Mucosa of gallbladder (tissue), 1 donor: ENCODE data around the gene DCAF8. TPM values are rescaled to one million over a fixed set of nuclear protein-coding genes. Genes with fewer than 3 reads are reported as not detected.

Experiments
- DNase-seq: peaks from one replicate; pipeline ENCODE4 v3.0.0-alpha.2; 2020; ENCODE audit warnings: low spot score
- total RNA-seq: library from RNA; stranded (reverse); gene quantifications from one replicate; pipeline ENCODE4 v1.2.1, GENCODE V29; 2021
- donor health status: DM: no; HTN: no; CAD: no.

The DCAF8 gene
- total RNA-seq, 1 donor from 2014 or later = 147 TPM

- DNase-seq = peak; percentile 71
Measured at GRCh38 chr1:160205242-160206035, 56.9 kb downstream of the DCAF8 start, which contains the start of gene PEA15. PEA15 (plus strand) TSS chr1:160205384; CDS start chr1:160211545, 6,161 bp downstream.

GRCh38 chr1:160204526-160205241, 57.7 kb downstream of the DCAF8 start:
- DNase-seq = no peak

GRCh38 chr1:160200786-160201185, 61.6 kb downstream of the DCAF8 start:
- no peak for DNase-seq

DNA sequence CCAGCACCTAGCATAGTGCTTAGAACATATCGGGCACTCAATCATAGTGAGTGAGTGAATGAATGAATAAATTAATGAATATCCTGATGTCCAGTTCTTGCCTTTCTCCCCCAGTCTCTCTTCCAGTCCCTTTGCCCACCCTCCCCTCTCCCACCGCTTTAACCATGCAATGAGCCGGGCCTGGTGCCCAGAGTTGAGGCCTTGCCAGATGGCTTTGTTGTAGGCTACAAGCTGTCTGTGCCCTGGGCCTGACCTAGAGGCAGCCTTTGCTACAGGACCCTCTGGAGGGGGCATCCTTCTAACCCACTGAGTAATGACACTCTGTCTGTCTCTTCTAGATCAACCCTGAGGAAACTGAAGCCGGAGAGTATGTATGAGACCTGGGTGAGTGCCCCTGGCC, 65.1 kb downstream of the DCAF8 start:
- DNase-seq = no peak

- no peak for DNase-seq
Measured at GRCh38 chr1:160196143-160196542, 66.2 kb downstream of the DCAF8 start.

DNA sequence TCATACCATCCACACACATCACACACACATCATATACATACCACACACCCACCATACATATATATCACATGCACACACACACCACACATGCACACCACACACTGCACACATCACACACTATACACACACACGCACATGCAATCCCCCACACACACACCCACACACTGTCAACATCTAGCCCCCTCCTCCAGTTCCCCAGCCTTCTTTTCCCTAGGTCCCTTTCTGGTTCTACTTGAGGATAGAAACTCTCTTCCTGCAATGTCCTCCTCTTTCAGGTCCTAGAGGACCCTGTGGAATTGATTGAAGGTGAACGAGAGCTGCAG, 67.7 kb downstream of the DCAF8 start:
- no peak for DNase-seq

DNA sequence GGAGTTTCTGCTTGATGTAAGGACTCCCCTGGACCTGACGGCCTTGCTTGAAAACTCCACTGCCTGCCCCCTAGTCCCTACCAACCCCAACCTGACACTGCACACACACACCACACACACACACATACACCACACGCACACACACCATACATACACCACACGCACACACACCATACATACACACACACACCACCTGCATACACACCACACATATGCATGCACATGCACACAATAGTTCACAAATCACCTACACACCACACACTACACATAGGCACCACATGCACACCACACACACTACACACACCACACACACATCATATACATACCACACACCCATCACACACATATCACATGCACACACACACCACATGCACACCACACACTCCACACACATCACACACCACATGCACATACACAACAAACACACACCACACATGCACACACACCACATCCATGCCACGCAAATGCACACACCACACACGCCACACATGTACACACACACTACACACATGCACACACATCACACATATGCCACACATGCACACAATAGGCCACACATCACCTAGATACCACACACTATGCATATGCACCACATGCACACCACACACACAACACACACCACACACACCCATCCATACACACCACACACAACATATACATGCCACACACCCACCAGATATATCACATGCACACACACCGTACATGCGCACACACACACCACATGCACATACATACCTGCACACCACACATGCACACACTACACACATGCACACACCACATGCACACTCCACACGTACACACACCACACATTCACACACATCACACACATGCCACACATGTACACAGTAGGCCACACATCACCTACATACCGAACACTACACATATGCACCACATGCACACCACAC, 68.3 kb downstream of the DCAF8 start:
- DNase-seq = no peak

DNA sequence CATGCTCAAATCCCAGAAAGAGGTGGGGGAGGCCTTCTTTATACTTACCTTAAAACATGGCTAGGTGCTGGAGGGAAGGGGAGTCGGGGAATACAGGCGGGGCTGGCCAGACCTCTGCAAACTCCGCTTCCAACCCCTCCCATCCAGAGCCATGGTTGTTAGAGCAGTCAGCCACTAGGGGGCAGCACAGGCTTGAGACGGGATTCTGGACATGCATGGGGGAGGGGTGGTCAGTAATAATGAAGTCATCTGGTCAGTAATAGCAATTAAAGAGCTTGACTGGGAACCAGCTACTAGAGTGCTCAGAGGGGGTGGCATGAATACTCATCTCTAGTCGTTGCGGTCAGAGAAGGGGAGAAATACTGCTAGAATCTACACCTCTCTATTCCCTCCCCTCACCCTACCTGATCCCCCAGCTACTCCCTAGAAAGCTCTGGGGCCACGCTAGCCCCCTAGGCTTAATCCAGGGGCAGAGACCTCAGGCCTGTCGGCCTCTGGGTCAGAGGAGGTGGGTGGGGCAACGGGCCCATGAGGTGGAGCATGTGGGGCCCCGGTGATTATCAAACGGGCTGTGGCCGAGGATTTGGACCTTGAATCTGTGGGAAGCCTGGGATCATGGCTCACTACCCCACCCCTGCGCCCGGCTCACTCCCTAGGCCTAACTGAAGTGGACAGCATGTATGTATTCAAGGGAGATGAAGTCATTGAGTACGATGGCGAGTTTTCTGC, 69.1 kb downstream of the DCAF8 start:
- peak; percentile 86 for DNase-seq

GRCh38 chr1:160192234-160192633, 70.1 kb downstream of the DCAF8 start:
- DNase-seq = no peak

DNA sequence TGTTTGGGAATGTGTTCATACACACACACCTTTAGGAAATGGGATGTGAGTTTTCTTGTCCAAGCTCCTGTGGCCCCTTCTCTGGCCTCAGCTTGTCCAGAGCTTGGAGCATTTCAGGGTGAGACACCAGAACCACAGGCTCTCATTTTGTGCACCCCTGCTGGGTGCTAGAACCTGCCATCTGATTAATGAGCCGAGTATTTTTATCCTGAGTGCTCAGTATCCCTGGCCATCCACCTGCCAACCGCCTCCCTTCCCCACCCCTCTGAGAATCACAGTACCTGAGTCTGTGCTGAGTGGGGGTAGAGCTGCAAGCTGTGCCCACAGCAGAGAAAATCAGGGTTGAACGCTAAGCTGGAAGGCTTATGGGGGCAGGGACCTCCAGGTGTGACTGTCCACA, 70.6 kb downstream of the DCAF8 start:
- no peak for DNase-seq

DNA sequence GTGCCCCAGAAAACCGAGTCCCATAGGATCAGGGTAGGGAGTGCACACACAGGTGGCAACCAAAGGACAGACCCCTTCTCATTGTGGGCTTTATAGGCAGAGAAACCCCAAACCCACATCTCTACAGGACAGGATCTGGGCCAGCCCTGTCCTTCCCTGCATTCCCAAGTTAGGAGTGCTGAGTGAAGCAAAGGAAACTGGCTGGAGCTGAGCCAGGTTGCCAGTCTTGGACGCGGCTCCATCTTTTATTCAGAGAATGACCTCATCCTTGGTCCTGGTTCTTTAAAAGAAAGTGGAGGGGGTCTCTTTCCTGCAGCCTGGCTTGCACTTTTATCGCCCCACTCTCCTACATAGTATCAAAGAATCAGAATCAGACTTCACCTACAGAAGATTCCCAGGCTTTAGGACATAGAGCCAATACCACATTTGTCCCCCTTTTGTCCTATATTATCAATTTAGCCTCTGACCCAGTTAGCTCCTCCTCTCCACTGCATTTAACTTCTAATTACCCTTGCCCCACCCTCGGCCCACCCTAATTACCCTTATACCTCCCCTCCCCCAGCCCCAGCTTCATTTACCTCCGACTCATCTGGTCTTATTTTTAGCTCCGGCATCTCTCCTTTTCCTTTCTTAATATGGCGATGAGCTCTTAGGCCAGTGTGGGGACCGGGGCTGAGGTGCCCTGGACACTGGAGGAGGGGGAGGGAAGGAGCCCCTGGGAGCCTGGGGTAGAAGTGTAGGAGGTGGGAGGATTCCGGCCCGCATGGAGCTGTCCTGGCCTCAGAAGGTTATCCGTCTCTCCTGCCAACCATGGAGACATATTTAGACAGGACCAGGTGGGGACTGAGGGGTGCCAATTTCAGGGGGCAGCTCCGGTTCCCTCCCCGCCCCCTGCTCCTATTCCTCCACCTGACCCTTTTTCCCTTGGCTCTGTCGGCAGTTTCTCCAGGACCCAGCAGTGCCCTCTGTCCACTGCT, 72.4 kb downstream of the DCAF8 start, which contains the start of gene CASQ1:
Gene CASQ1, plus strand, starts transcription at position 927 of the 977 bp plus-strand sequence. CDS start 177 bp downstream, outside the sequence.
- DNase-seq = no peak

- DNase-seq = no peak
Measured at GRCh38 chr1:160188341-160188740, 74.0 kb downstream of the DCAF8 start.

GRCh38 chr1:160187407-160187806, 74.9 kb downstream of the DCAF8 start:
- no peak for DNase-seq

DNA sequence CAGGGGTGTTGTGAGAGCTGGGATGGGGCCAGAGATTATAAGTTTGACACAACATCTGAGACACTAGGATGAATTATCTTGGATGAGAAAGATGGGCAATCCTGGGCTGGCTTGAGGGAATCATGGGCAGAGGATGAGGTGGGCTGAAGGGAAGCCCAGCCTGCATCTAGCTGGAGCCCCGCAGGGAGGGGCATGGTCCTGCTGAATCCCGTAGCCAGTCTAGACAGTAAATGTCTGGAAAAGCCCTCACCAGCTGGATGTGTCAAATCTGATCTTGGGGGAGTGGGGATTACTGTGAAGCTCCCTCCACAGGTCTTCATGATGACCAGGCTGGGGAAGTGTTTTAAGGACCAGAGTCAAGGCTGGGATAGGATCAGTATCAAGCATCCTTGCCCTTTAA, 75.6 kb downstream of the DCAF8 start:
- DNase-seq = no peak

DNA sequence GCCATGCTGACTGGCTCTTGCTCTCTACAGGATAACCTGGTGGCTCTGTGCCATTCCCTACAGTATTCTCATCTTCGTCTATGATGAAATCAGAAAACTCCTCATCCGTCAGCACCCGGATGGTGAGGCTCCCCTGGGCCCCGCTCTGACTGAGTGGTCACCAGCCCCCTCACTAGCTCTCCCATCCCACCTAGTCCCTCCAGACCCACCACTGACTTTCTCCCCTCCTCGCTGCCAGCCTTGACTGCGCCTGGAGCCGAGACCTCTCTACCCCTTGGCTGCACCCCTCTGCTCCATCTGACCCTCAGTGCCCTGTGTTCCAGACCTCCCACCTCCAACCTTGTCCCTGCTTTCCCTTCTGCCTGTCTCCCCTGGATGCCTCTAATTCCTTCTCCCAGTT, 76.1 kb downstream of the DCAF8 start:
- DNase-seq = no peak

- no peak for DNase-seq
Measured at GRCh38 chr1:160179336-160179735, 83.0 kb downstream of the DCAF8 start.

GRCh38 chr1:160178731-160179130, 83.6 kb downstream of the DCAF8 start:
- no peak for DNase-seq

GRCh38 chr1:160177667-160178066, 84.7 kb downstream of the DCAF8 start:
- no peak for DNase-seq

DNA sequence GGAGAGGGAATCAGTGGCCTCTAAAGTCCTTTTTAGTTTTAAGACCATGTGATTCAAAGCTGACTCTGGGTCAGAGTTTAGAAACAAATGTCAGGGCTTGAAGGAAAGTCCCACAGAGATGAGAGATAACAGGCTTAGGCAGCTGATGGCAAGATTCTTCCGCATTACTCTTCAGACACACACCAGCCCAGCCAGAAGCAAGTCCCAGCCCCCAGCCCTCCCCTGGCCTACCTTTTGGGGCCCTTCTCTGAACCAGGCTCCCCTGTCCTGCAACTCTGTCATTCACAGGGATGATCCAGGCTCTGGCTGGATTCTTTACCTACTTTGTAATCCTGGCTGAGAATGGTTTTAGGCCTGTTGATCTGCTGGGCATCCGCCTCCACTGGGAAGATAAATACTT, 85.1 kb downstream of the DCAF8 start:
- no peak for DNase-seq

DNA sequence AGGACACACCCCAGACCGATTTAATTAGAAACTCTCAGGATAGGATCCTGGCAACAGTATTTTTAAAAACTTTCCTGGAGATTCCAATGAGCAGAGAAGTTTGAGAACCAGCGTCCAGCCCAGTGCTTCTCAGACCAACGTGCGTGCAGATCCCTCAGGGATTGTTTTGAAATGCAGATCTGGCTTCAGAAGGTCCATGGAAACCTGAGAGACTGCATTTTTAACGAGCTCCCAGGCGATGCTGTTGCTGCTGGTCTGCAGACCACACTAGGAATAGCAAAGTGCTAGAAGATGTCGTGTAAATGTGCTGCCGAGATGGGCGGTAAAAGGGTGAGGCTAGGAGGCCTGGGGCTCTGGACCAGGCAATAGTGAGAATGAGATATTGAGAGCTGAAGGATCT, 90.4 kb downstream of the DCAF8 start:
- no peak for DNase-seq
